ENCODE data around the gene ECSCR. TPM values are rescaled to one million over a fixed set of nuclear protein-coding genes. Genes with fewer than 3 reads are reported as not detected.

ECSCR gene
- total RNA-seq, 4 donors from 2014 or later, result 19.2 to 68.9 (median 42.0) TPM

GRCh38 chr5:139456776-139457175 lies 5.8 kb downstream of the ECSCR start:
- Histone ChIP-seq H3K36me3 (no peaks in the 10 kb centered on the region), H3K9me3 (no peaks in the 10 kb centered on the region), H3K27ac (no peak overlapping the region), H3K4me3 (no peak overlapping the region), H3K4me1 (no peaks in the 10 kb centered on the region), H3K27me3 (no peaks in the 10 kb centered on the region)
- no peak for DNase-seq
- intact Hi-C loops (cut with DNase I; ENCODE audit: low total_unique reads), result no loop called here
- no peak for TF ChIP-seq POLR2A (IDR thresholded peaks at IDR 0.05)
- TF ChIP-seq CTCF (IDR thresholded peaks at IDR 0.05), result no peak

- no peak for DNase-seq
- no peaks in the 10 kb centered on the region for H3K36me3 ChIP-seq
- no peak for TF ChIP-seq POLR2A (IDR thresholded peaks at IDR 0.05)
These were observed 7.8 kb downstream of the ECSCR start for GRCh38 chr5:139454568-139455290.

GRCh38 chr5:139453683-139454567 lies 8.6 kb downstream of the ECSCR start:
- H3K27ac ChIP-seq, result no peak overlapping the region
- no peaks in the 10 kb centered on the region for H3K4me1 ChIP-seq
- no peaks in the 10 kb centered on the region for H3K36me3 ChIP-seq
- H3K27me3 ChIP-seq, result no peaks in the 10 kb centered on the region
- intact Hi-C loops (cut with DNase I; ENCODE audit: low total_unique reads), result no loop called here
- TF ChIP-seq POLR2A (IDR thresholded peaks at IDR 0.05) (no peak), CTCF (IDR thresholded peaks at IDR 0.05) (no peak)
- no peak overlapping the region for H3K4me3 ChIP-seq
- no peak for DNase-seq
- H3K9me3 ChIP-seq, result no peaks in the 10 kb centered on the region

More at GRCh38 chr5:139454568-139455290, 7.8 kb downstream of the ECSCR start:
- H3K4me1 ChIP-seq, result no peaks in the 10 kb centered on the region
- H3K4me3 ChIP-seq, result no peak overlapping the region
- no peaks in the 10 kb centered on the region for H3K27me3 ChIP-seq
- no peak overlapping the region for H3K27ac ChIP-seq
- H3K9me3 ChIP-seq, result no peaks in the 10 kb centered on the region
- intact Hi-C loops (cut with DNase I; ENCODE audit: low total_unique reads), result no loop called here

- Histone ChIP-seq H3K27ac (no peak overlapping the region), H3K27me3 (no peaks in the 10 kb centered on the region), H3K4me1 (no peaks in the 10 kb centered on the region), H3K4me3 (no peak overlapping the region), H3K9me3 (no peaks in the 10 kb centered on the region), H3K36me3 (no peaks in the 10 kb centered on the region)
- intact Hi-C loops (cut with DNase I; ENCODE audit: low total_unique reads), result no loop called here
- DNase-seq, result no peak
- TF ChIP-seq POLR2A (IDR thresholded peaks at IDR 0.05), result no peak
- no peak for TF ChIP-seq CTCF (IDR thresholded peaks at IDR 0.05)
These were observed 10.5 kb downstream of the ECSCR start for GRCh38 chr5:139451878-139452660.

- no peak for TF ChIP-seq POLR2A (IDR thresholded peaks at IDR 0.05)
- TF ChIP-seq CTCF (IDR thresholded peaks at IDR 0.05), result no peak
- H3K27ac ChIP-seq, result no peak overlapping the region
- no peaks in the 10 kb centered on the region for H3K4me1 ChIP-seq
- H3K36me3 ChIP-seq, result no peaks in the 10 kb centered on the region
- intact Hi-C loops (cut with DNase I; ENCODE audit: low total_unique reads), result no loop called here
- no peak overlapping the region for H3K4me3 ChIP-seq
- H3K27me3 ChIP-seq, result no peaks in the 10 kb centered on the region
- H3K9me3 ChIP-seq, result no peaks in the 10 kb centered on the region
- DNase-seq, result no peak
These were observed 11.4 kb downstream of the ECSCR start for GRCh38 chr5:139451176-139451575.
